Adrenal gland (tissue), 5 donors: ENCODE measurements around the gene PTTG1IP.

Source experiments
- CTCF ChIP-seq, 6 experiments: fragments of 450-650 bp in 4 of 6; fragments of 200-600 bp in 2 of 6; sonication (generic) in 1 of 6; IDR thresholded peaks; 1 replicate in 5 of 6; 2 replicates in 1 of 6; pipeline versions ENCODE4 v1.5.1 to v1.8.0; 2016 to 2021; ENCODE audit warnings: antibody characterized with exemption in 6 of 6, mild to moderate bottlenecking in 2 of 6, moderate library complexity in 1 of 6
- POLR2A ChIP-seq, 2 donors: fragments of 450-650 bp; IDR thresholded peaks; one replicate each; pipeline ENCODE4 v1.6.1; 2017; ENCODE audit warnings: antibody characterized with exemption in 2 of 2, mild to moderate bottlenecking in 2 of 2, moderate library complexity in 1 of 2
- donor health status: DM: no; HTN: no; CAD: no.

DNA sequence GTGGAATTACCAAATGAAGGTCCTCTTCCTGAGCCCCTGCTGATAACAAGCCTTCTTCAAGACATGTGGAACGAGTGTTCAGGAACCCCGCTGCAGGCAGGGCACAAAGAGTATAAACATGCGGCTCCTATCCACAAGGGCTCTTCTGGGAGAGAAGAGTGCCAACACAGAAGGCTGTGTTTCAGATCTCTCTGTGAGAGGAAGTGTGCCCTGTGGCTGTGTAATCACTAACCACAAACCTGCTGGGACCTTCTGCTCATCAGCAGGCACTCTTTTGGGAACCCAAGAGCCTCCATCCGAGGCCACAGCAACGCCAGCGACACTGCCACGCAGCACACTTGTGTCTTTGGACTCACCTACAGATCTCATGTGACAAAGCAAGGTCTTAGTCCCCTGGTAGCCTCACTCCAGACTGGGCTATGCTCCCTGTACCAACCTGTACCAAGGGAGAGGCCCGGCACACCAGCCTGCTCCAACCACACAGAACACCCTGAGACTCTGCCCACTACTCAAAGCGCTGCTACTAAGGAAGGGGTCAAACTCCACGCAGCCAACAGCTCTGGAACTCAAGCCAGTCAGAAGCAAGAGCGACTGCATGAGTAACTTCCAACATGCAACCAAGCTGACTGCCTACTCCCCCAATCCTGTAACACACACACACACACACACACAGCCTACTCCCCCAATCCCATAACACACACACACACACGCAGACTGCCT is 7.8 kb downstream of the PTTG1IP start:
- TF ChIP-seq CTCF (IDR thresholded peaks at IDR 0.05) (no peak), POLR2A (IDR thresholded peaks at IDR 0.05) (no peak)
